GM19455 (cell line): ENCODE measurements around the gene RFC4.
"Not testable (repeated sequence)": the region's sequence is repeated elsewhere in the genome, so short reads cannot be mapped to it uniquely, and the experiment has no call there.

Experiments
- ATAC-seq: cut with Tn5 transposase; IDR thresholded peaks from one replicate; pipeline ENCODE4 v1.9.1; 2021; ENCODE audit not compliant: unreplicated experiment

The RFC4 gene

GRCh38 chr3:186825294-186825821 is 19.1 kb upstream of the RFC4 start:
- ATAC-seq: no peak

GRCh38 chr3:186824430-186825139 is 18.3 kb upstream of the RFC4 start:
- no peak for ATAC-seq

GRCh38 chr3:186823386-186823785 is 17.1 kb upstream of the RFC4 start:
- ATAC-seq: no peak

- ATAC-seq: not testable (repeated sequence)
Measured at GRCh38 chr3:186822388-186822759, 16.1 kb upstream of the RFC4 start.

- ATAC-seq: no peak
Measured at GRCh38 chr3:186821429-186822387, 15.4 kb upstream of the RFC4 start.

GRCh38 chr3:186818956-186819355 is 12.7 kb upstream of the RFC4 start:
- ATAC-seq: no peak

GRCh38 chr3:186818516-186818915 is 12.2 kb upstream of the RFC4 start:
- ATAC-seq: no peak

GRCh38 chr3:186815435-186815834 is 9.2 kb upstream of the RFC4 start:
- no peak for ATAC-seq

GRCh38 chr3:186814100-186814499 is 7.8 kb upstream of the RFC4 start:
- ATAC-seq: no peak

- ATAC-seq: not testable (repeated sequence)
Measured at GRCh38 chr3:186811313-186811712, 5.0 kb upstream of the RFC4 start.

GRCh38 chr3:186810336-186810996 is 4.2 kb upstream of the RFC4 start:
- ATAC-seq: no peak

- ATAC-seq: no peak
Measured at GRCh38 chr3:186807231-186807630, 949 bp upstream of the RFC4 start.

GRCh38 chr3:186803447-186803846 is 2.8 kb downstream of the RFC4 start:
- ATAC-seq: not testable (repeated sequence)

GRCh38 chr3:186802701-186803100 is 3.6 kb downstream of the RFC4 start:
- no peak for ATAC-seq

- no peak for ATAC-seq
Measured at GRCh38 chr3:186800285-186800684, 6.0 kb downstream of the RFC4 start.

GRCh38 chr3:186798239-186798874 is 7.9 kb downstream of the RFC4 start:
- ATAC-seq: no peak

- ATAC-seq: no peak
Measured at GRCh38 chr3:186790261-186790981, 15.9 kb downstream of the RFC4 start.

GRCh38 chr3:186789554-186790260 is 16.6 kb downstream of the RFC4 start:
- no peak for ATAC-seq
